IMR-90 (cell line): Measurements from ENCODE around the gene ACSL3. TPM values are rescaled to one million over a fixed set of nuclear protein-coding genes. Genes with fewer than 3 reads are reported as not detected.

Experiments used
- ATAC-seq: fragments of 200-7000 bp; cut with Tn5 transposase; 2 replicates; pipeline ENCODE4 v1.9.1; 2020; ENCODE audit warnings: low read depth, mild to moderate bottlenecking, moderate library complexity
- BruUV-seq: library from RNA; stranded (reverse); fragments of 400-500 nt; replicated peaks from 2 replicates; lab custom pipeline; 2021; lab: Mats Ljungman, UMichigan
- CTCF ChIA-PET: fragments of 300-600 bp; formaldehyde crosslinking; extraction: SDS; loops from one replicate; lab custom pipeline; 2021; ENCODE audit warnings: antibody characterized with exemption; lab: Yijun Ruan, JAX
- POLR2A ChIA-PET: fragments of 300-600 bp; sonication (Branson Sonifier 250); formaldehyde crosslinking; loops from one replicate; lab custom pipeline; 2022; ENCODE audit warnings: antibody characterized with exemption; ENCODE audit not compliant: unreplicated experiment; lab: Charles Lee
- DNase-seq: peaks from one replicate; pipeline ENCODE4 v3.0.0; 2013
- H2AFZ ChIP-seq: replicated peaks from 2 replicates; pipeline ENCODE3; 2013; ENCODE audit warnings: low read length, mild to moderate bottlenecking; ENCODE audit not compliant: poor library complexity
- H2AK5ac ChIP-seq: 2 replicates; pipeline ENCODE4 v1.6.1; 2013; ENCODE audit warnings: low read depth, low read length, inconsistent platforms
- H2AK9ac ChIP-seq: replicated peaks from 2 replicates; pipeline ENCODE3; 2013; ENCODE audit warnings: mild to moderate bottlenecking, low read depth, low read length, moderate library complexity; ENCODE audit not compliant: poor library complexity
- H2BK120ac ChIP-seq: 2 replicates; pipeline ENCODE4 v1.6.1; 2013; ENCODE audit warnings: low read depth, low read length, inconsistent platforms
- H2BK15ac ChIP-seq: 3 replicates; pipeline ENCODE4 v1.6.1; 2013; ENCODE audit warnings: low read depth, low read length, inconsistent platforms
- H2BK20ac ChIP-seq: 2 replicates; pipeline ENCODE4 v1.6.1; 2013; ENCODE audit warnings: low read depth, mild to moderate bottlenecking, inconsistent platforms, low read length, moderate library complexity
- H2BK5ac ChIP-seq: 2 replicates; pipeline ENCODE4 v1.6.1; 2013; ENCODE audit warnings: mild to moderate bottlenecking, low read depth, low read length, inconsistent platforms; ENCODE audit not compliant: poor library complexity, severe bottlenecking
- H3K14ac ChIP-seq: replicated peaks from 2 replicates; pipeline ENCODE4 v1.6.1; 2013; ENCODE audit warnings: low read depth, low read length, inconsistent platforms
- H3K18ac ChIP-seq: 2 replicates; pipeline ENCODE4 v1.6.1; 2013; ENCODE audit warnings: low read depth, low read length, control low read depth
- H3K23ac ChIP-seq: 2 replicates; pipeline ENCODE4 v1.6.1; 2013; ENCODE audit warnings: low read depth, low read length, inconsistent platforms
- H3K27ac ChIP-seq: 2 replicates; pipeline ENCODE4 v1.5.1; 2013; ENCODE audit warnings: mild to moderate bottlenecking, control low read depth, low read length; ENCODE audit not compliant: insufficient read depth
- H3K27me3 ChIP-seq: 2 replicates; pipeline ENCODE4 v1.6.1; 2013; ENCODE audit warnings: low read length; ENCODE audit not compliant: control insufficient read depth, insufficient read depth
- H3K36me3 ChIP-seq: 2 replicates; pipeline ENCODE4 v1.6.1; 2013; ENCODE audit warnings: low read length, mixed read lengths; ENCODE audit not compliant: control insufficient read depth, insufficient read depth
- H3K4ac ChIP-seq: 2 replicates; pipeline ENCODE4 v1.6.1; 2013; ENCODE audit warnings: low read depth, low read length, inconsistent platforms
- H3K4me1 ChIP-seq: 2 replicates; pipeline ENCODE4 v1.6.1; 2013; ENCODE audit warnings: low read length, mixed read lengths; ENCODE audit not compliant: control insufficient read depth, insufficient read depth
- H3K4me2 ChIP-seq: 2 replicates; pipeline ENCODE4 v1.6.1; 2013; ENCODE audit warnings: low read depth, mild to moderate bottlenecking, control low read depth, low read length, moderate library complexity
- H3K4me3 ChIP-seq: 2 replicates; pipeline ENCODE4 v1.5.1; 2013; ENCODE audit warnings: low read depth, mild to moderate bottlenecking, control low read depth, low read length, moderate library complexity; ENCODE audit not compliant: insufficient read depth
- H3K56ac ChIP-seq: 2 replicates; pipeline ENCODE4 v1.6.1; 2013; ENCODE audit warnings: low read length, inconsistent platforms; ENCODE audit not compliant: insufficient read depth; ENCODE audit errors: extremely low read depth
- H3K79me1 ChIP-seq, 2 experiments: 2 replicates each; pipeline ENCODE4 v1.6.1; 2013; ENCODE audit warnings: low read length in 2 of 2, inconsistent platforms in 1 of 2, low read depth in 1 of 2
- H3K9ac ChIP-seq: 2 replicates; pipeline ENCODE4 v1.6.1; 2013; ENCODE audit warnings: low read depth, low read length, control low read depth
- H3K9me1 ChIP-seq: 2 replicates; pipeline ENCODE4 v1.6.1; 2013; ENCODE audit warnings: low read length, inconsistent platforms; ENCODE audit not compliant: insufficient read depth
- H3K9me3 ChIP-seq: 2 replicates; pipeline ENCODE4 v1.6.1; 2013; ENCODE audit warnings: low read length; ENCODE audit not compliant: control insufficient read depth, insufficient read depth
- H4K20me1 ChIP-seq: 2 replicates; pipeline ENCODE4 v1.6.1; 2013; ENCODE audit warnings: low read length, inconsistent platforms; ENCODE audit not compliant: insufficient read depth
- H4K5ac ChIP-seq: 2 replicates; pipeline ENCODE4 v1.6.1; 2013; ENCODE audit warnings: mild to moderate bottlenecking, low read depth, low read length, control low read depth
- H4K8ac ChIP-seq, 2 experiments: 2 replicates each; pipeline ENCODE4 v1.6.1; 2013; ENCODE audit warnings: low read depth in 2 of 2, low read length in 2 of 2, control low read depth in 1 of 2, inconsistent platforms in 1 of 2
- H4K91ac ChIP-seq: 2 replicates; pipeline ENCODE4 v1.6.1; 2013; ENCODE audit warnings: low read depth, low read length, inconsistent platforms; ENCODE audit not compliant: insufficient read depth
- CEBPB ChIP-seq: IDR thresholded peaks from 2 replicates; pipeline ENCODE4 v1.6.1; 2012; ENCODE audit warnings: low read depth, low read length, improper control_type of control experiment
- MAFK ChIP-seq: IDR thresholded peaks from 2 replicates; pipeline ENCODE4 v1.6.1; 2012; ENCODE audit warnings: low read depth, low read length, improper control_type of control experiment
- MAZ ChIP-seq: IDR thresholded peaks from 2 replicates; pipeline ENCODE4 v1.6.1; 2012; ENCODE audit warnings: low read depth, mild to moderate bottlenecking, low read length, improper control_type of control experiment, moderate library complexity, borderline replicate concordance
- MXI1 ChIP-seq: IDR thresholded peaks from 2 replicates; pipeline ENCODE4 v1.6.1; 2012; ENCODE audit warnings: low read depth, mild to moderate bottlenecking, low read length, moderate library complexity, borderline replicate concordance
- NFE2L2 ChIP-seq: fragments of 150-350 bp; IDR thresholded peaks from 2 replicates; pipeline ENCODE4 v1.6.1; 2016; ENCODE audit warnings: low read depth, mild to moderate bottlenecking, low read length
- POLR2A ChIP-seq: IDR thresholded peaks from 2 replicates; pipeline ENCODE4 v1.6.1; 2012; ENCODE audit warnings: mild to moderate bottlenecking, low read depth, low read length
- RAD21 ChIP-seq: IDR thresholded peaks from 2 replicates; pipeline ENCODE4 v1.6.1; 2012; ENCODE audit warnings: low read length, improper control_type of control experiment
- RFX5 ChIP-seq: IDR thresholded peaks from 2 replicates; pipeline ENCODE4 v1.8.0; 2012; ENCODE audit warnings: low read depth, mild to moderate bottlenecking, low read length, moderate library complexity
- SMC3 ChIP-seq: fragments of 150-350 bp; IDR thresholded peaks from 2 replicates; pipeline ENCODE4 v1.6.1; 2016; ENCODE audit warnings: low read depth, mild to moderate bottlenecking, antibody characterized with exemption, low read length, moderate library complexity
- USF2 ChIP-seq: fragments of 150-350 bp; IDR thresholded peaks from 2 replicates; pipeline ENCODE4 v1.6.1; 2017; ENCODE audit warnings: mild to moderate bottlenecking, antibody characterized with exemption, low read length, low read depth
- WGBS, 2 experiments: methylation state at CpG; one replicate each; pipeline versions ENCODE4 v1.1.5 to v1.1.7; 2013; ENCODE audit warnings: missing lambda C conversion rate in 2 of 2; ENCODE audit not compliant: insufficient read length in 1 of 2; ENCODE audit errors: extremely low coverage in 2 of 2; 5-methylcytosine and 5-hydroxymethylcytosine counted together
- dilution Hi-C: fragments of 300-500 bp; cut with HindIII; formaldehyde crosslinking; loops from one replicate; pipeline ENCODE4 v1.14.3; 2018; ENCODE audit warnings: low sequenced_read_pairs; ENCODE audit not compliant: unreplicated experiment
- in situ Hi-C: fragments of 300-500 bp; cut with MboI; formaldehyde crosslinking; loops from 3 replicates; pipeline ENCODE4 v1.14.3; 2019; ENCODE audit warnings: low sequenced_read_pairs, inconsistent platforms, mixed read lengths
- intact Hi-C: fragments of 100-400 bp; cut with micrococcal nuclease; formaldehyde crosslinking; loops from 2 replicates; pipeline ENCODE4 v1.10.0; 2022
- polyA plus RNA-seq, 3 experiments: library from polyadenylated mRNA; depleted of rRNA; stranded (reverse); fragments of >200 nt; gene quantifications; 2 replicates each; pipeline ENCODE4 v1.2.3, GENCODE V29; 2012; ENCODE audit warnings: low replicate concordance in 1 of 3
- total RNA-seq: library from RNA; depleted of rRNA; stranded (reverse); fragments of >200 nt; gene quantifications from 2 replicates; pipeline ENCODE4 v1.2.3, GENCODE V29; 2012
- TF ChIP-seq, protein P1 (sequence below): fragments of 150-350 bp; IDR thresholded peaks from 2 replicates; pipeline ENCODE4 v1.6.1; 2016; ENCODE audit warnings: low read depth, mild to moderate bottlenecking, low read length, moderate library complexity, borderline replicate concordance

ACSL3 gene
- total and polyA plus RNA-seq, 2 of the 4 experiments (the other 2 are of a cell fraction) = 31.0 to 84.2 TPM

- Histone ChIP-seq H3K9me1 (no peaks in the 10 kb centered on the region), H4K8ac (no peak overlapping the region; a peak in 1 of 4 replicates), H3K27ac (no peak overlapping the region), H4K20me1 (no peaks in the 10 kb centered on the region), H4K5ac (peak overlapping the region; percentile 66; the same call in 1 of the 2 replicates), H3K18ac (no peak overlapping the region; the same call in 1 of the 2 replicates), H3K27me3 (no peaks in the 10 kb centered on the region), H3K9me3 (no peaks in the 10 kb centered on the region), H3K36me3 (peaks cover 3% of the 10 kb centered on the region; the same call in 1 of the 2 replicates), H3K4me1 (peaks cover 16% of the 10 kb centered on the region), H2BK120ac (no peak overlapping the region), H2BK5ac (peak overlapping the region; percentile 42), H2BK15ac (peak overlapping the region; percentile 20; the same call in 1 of the 3 replicates), H2BK20ac (no peak overlapping the region), H2AK9ac (no peak overlapping the region), H4K91ac (no peak overlapping the region), H3K23ac (no peak overlapping the region), H3K14ac (no peak overlapping the region), H3K4ac (no peak overlapping the region; the same call in 1 of the 2 replicates), H3K56ac (no peak overlapping the region), H2AK5ac (no peak overlapping the region), H3K79me1 (peaks cover 3 to 12% of the 10 kb centered on the region in 2 experiments; a peak in 1 of 4 replicates), H3K4me3 (no peak overlapping the region), H3K4me2 (no peak overlapping the region; the same call in 1 of the 2 replicates), H3K9ac (no peak overlapping the region), H2AFZ (no peak overlapping the region)
- TF ChIP-seq SMC3 = no peak
- TF ChIP-seq, protein P1, sequence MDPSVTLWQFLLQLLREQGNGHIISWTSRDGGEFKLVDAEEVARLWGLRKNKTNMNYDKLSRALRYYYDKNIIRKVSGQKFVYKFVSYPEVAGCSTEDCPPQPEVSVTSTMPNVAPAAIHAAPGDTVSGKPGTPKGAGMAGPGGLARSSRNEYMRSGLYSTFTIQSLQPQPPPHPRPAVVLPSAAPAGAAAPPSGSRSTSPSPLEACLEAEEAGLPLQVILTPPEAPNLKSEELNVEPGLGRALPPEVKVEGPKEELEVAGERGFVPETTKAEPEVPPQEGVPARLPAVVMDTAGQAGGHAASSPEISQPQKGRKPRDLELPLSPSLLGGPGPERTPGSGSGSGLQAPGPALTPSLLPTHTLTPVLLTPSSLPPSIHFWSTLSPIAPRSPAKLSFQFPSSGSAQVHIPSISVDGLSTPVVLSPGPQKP = no peak
- TF ChIP-seq RFX5 = no peak
- no peak for TF ChIP-seq NFE2L2
- no peak for TF ChIP-seq USF2
- no peak for TF ChIP-seq MAZ
- no peak for TF ChIP-seq CEBPB
- no peak for TF ChIP-seq MXI1
- no peak for TF ChIP-seq RAD21
- no peak for TF ChIP-seq MAFK
- TF ChIP-seq POLR2A = no peak
- POLR2A ChIA-PET = no interaction called here
- dilution Hi-C loops (no loop called here), in situ Hi-C loops (no loop called here), intact Hi-C loops (loop anchor here (5.0 kb wide), 2 partner anchors 83 to 238 kb away; partner anchors contain the start of gene ACSL3)
- CTCF ChIA-PET = interaction anchor here (0.5 to 2.4 kb wide), 2 partner anchors 14 to 83 kb away, joined by 3 to 7 read pairs; no protein-coding TSS in a partner anchor
- no TSS peak for BruUV-seq
- ATAC-seq (no peak), DNase-seq (no peak)
- no CpG with 5 or more reads among the region's 5 CpGs for WGBS, 2 experiments
These were observed 84.3 kb downstream of the ACSL3 start for GRCh38 chr2:222944971-222945740.
